ENCODE measurements around the gene LRRC7.
A peak's percentile ranks its signal among the peaks of the same experiment; 100 is the strongest.

The LRRC7 gene

DNA sequence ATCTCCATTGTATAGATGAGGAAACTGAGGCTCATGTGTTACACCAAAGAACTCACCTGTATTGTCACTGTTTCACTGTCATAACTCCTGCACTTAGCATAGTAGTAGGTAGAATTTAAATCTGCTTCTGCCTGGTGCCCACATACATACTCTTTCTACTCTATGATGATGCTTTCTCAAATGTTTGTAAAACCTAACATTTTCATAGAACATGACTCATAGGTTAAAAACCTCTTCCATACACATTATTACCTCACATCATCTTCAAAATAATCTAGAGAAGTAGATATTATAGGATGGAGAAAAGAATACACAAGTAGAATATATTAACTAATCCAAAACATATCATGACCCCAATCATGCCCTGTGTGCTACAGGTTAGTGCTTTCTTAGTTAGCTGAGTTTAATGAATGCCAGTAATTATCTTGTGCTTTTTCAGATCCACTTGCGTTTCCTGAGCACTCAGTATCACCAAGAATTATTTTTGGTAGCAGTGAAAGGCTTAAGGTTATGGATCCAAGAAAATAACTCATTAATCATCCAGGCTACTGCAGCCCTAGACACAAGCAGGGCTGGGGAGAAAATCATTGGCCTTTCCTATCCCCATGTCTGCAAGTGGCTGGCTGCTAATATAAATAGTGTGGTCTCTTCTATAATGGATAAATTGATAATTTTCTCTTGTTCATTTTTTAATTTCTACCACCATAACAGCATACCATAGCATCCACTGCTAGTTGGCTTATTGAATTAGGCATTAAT is 480.8 kb downstream of the LRRC7 start:
- no peak for DNase-seq

DNA sequence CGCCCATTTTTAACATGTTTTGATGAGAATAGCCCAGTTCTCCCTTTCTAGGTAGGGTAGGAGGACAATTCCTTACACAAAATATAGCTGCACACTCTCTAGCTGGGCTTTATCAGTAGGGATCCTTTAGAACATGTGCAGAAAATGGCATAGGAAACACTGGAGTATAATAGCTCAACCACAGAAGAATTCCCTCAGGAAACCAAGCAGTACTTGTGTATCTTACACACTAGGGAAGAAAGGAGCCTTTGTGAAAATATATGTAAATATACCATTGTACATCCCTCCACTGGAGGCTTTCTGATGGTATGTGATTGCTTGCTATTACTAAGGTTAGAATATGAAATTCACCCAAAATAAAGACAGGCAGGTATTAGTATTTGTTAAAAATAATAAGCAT is 484.2 kb downstream of the LRRC7 start:
- DNase-seq = no peak

DNA sequence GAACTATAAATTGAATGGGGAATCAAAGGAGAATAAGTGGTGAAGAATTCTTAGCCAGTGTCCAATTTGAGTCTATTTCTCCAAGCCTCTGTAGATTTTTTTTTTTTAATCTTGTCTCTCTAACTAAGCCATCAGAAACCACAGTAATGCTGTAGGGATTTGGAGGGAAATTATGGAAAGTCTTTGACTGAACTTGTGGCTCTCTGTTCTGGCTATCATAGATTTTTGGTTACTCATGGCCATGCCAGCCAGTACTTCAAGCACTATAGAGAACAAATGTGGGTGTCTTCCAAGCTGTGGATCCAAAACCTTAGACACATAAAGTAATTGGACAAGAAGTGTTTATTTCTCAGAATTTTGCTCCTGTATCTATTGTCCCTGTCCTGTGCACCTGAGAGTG is 489.8 kb downstream of the LRRC7 start:
- DNase-seq = no peak

DNA sequence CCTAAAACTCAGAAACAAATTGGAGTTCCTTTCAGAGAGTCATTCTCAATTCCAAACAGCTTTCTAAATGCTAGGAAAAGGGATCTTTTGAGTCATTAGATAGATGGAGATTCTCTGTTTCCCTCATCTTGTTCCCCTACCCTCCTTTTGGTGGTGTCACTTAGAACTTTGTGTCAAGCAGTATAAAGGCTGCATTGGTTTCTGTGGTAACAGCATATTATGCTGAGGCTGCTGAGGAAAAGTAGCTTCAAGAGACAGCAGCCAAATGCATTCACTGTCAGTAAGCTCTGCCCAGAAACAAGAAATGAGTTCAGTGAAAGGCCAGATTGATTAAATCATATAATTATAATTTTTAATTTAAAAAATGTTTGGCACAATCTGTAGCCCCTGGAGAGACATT is 493.5 kb downstream of the LRRC7 start:
- no peak for DNase-seq

DNA sequence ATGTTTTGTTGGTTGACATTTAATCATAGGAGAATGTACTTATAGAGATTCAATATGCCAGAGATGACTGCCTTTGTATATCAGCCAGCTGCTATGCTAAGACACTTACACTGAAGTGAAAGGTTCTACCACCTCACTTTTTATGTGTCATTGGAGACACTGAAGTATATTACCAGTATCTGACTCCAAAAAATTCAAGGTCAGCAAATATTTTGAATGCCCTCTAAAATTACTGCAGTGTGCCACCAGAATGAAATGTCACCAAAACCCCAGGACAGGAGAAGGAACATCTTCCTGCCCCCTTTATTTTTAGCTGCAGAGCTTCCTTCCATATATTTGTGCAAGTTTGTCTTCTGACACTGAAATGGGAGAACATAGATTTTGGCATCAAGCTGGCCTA is 496.1 kb downstream of the LRRC7 start:
- DNase-seq = no peak

DNA sequence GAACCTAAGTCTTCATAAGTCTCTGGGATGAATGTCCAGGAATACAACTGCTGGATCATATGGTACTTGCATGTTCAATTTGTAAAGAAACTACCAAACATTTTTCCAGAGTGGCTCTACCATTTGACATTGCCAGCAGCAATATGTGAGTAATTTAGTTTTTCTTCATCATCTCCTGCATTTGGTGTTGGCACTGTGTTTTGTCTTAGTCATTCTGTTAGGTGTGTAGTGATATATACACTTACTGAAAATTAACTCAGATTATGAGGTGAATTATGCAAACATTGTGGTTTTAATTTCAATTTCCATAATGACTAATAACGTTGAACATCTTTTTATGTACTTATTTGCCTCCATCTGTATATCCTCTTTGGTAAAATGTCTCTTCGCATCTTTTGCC is 499.0 kb downstream of the LRRC7 start:
- no peak for DNase-seq

DNA sequence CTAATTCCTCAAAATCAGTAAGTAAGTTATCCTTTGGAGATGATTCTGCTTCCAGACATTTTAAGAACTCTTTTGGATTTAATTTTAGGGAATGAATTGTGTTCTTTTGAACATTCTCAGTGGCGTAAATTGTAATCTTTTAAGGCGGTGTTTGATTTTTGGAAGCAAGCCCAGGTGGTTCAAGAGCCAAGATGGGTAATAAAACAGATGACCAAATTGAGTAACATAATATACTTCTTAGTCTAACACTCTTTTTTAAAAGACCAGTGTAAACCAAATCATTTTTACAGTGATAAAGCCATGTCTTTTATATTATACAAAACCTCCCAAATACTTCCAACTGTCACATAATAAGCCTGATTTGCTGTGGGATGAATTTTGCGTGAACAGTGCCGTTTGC is 503.9 kb downstream of the LRRC7 start:
- DNase-seq = no peak

DNA sequence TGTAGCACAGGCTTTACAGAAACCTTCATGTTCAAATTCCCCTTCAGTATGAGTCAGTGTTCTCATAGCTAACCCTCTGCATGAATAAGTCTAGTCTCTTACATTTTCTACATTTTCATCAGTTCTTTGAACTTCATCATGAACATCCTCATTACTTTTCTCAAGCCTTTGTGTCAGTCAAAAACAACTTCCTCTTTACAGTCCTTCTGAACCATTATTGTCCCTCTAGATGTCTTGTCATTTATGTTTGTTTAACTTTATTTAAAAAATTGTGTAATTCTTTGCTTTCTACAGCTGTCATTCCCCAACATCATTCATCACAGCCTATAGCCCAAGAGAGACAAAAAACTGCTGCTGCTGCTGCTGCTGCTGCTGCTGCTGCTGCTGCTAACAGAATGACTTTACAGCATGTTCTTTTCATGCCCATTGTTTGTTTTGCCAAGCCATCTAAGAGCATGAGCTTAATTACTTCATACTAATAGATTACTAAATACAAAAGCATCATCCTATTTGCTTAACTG is 504.6 kb downstream of the LRRC7 start:
- no peak for DNase-seq

DNA sequence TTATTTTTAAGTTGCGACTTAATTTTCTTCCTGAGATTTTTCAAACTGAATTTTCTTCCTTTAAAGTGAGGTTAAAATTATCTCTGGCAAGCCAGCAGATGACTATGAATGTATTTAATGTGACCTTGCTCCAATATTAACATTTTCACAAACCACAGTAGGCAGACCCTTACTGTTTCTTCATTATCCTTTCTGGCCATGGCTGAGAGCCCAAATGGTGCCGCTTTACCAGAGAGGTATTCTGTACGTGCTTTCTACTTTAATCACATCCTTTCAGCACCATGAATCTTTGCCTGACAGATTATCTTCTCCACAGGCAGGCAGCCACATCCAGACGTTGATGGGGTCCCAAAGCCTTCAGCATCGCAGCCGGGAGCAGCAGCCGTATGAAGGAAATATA is 508.0 kb downstream of the LRRC7 start:
- DNase-seq = no peak

DNA sequence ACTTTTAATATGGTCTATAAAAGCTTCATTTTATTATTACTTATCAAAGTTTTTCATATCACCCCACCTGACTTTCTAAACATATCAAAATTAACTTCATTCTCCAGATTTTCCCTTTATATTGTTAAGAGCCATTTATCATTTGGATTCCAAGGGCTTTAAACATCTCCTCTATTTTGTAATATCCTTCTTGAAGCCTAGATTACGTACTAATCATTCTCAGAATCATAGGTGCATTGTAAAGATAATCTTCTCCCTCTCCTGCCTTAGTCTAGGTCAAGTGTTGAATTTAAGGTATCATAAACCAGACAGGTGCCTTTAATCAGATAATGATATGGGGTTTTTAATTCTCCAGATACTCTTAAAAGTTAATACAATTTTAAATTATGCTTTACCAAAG is 509.3 kb downstream of the LRRC7 start:
- DNase-seq = no peak

DNA sequence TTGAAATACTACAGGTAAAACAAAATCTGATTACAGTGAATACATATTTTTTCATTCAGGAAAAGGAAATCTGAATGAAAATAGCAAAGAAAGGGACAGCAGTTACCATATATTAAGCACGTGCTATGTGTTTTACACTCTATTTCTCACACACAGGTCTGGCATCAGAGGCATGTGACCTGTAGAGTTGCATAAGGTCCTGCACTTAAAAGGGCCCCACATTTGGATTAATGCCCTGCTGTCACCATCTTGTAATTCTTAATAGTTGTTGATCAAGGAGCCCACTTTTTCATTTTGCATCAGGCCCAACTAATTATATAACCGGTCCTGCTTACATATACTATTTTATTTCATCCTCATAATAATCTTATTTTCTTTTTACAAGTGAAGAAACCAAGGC is 511.8 kb downstream of the LRRC7 start:
- DNase-seq = no peak

DNA sequence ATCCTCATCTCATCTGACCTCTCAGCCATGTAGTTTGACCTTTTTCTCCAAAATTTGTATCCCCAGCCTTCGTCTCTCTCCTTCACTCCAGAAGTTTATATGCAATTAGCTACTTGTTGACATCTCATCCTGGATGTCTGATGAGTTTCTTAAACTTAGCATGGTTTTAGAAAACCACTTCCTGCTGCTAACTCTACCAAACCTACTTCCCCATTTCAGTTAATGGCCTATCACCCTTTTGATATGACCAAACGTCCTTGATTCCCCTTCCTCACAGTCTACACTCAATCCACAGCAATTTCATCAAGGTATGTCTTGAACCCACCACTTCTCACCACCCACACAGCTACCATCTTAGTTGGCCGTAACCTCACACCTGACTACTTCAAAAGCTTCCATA is 515.8 kb downstream of the LRRC7 start:
- peak; percentile 27 for DNase-seq

DNA sequence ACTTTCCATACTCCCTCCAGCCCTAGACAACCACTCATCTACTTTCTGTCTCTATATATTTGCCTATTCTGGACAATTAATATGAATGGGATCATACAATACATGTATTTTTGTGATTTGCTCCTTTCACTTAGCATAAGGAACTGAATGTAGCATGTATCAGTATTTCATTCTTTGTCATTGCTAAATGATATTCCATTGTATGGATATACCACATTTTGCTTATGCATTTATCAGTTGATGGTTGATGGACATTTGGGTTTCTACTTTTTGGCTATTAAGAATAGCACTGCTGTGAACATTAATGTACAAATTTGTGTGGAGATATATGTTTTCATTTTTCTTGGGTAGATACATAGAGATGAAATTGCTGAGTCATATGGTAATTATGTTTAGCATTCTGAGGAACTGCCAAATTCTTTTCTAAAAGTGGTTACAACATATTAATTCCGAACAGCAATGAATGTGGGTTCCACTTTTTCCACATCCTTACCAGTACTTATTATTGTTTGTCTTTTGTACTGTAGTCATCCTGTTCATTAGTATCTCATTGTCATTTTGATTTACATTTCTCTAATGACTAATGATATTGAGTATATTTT is 516.7 kb downstream of the LRRC7 start:
- DNase-seq = no peak

DNA sequence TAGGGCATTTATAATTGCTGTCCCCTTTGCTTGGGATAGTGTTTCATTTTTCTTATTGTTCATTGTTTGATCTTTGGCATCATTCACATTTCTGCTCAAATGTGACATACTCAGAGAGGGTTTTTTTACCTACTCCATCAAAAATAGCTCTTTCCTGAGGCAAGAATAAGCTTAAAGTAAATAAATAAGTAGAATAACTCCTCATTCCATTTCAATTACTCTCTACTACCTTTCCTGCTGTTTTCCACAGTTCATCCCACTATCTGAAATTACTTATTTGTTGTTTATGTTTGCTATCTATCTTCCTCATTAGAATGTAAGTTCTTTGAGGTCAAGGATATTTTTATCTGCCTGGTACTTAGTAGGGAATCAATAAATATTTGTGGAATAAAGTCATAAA is 517.8 kb downstream of the LRRC7 start:
- no peak for DNase-seq

DNA sequence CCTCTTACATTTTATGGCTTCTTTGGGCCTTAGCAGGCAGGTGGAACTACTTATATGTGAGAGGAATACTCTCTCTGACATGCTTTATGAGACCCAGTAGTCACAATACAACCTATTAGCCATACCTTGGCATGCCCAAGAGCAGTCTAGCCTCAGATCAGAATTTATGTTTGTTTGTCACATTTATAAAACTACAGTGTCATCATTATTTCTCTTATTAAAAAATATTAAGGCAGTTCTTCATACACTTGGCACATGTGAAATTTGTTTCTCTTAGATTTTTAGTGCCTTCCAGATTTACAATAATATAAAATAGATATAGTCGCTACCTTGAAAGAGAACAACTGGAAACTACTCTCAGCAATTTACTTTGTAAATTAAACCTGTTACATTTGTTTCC is 519.2 kb downstream of the LRRC7 start:
- no peak for DNase-seq

DNA sequence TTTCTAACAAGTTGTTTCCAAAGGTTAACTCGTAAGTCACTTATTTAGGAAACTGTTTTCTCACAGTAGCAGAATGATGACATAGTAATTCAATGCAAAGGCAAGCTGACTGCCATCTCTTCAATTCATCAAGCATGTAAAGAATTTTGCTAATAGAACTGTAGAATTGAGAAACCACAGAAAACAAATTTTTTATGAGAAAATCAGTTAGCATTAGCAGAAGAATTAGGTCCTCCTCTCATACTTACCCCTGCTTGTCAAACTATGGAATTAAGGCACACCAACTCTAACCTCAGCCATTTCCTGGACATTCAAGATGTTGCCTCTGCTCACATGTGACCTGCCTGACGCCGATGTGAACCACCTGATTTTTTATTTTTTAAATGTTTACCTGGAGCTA is 522.4 kb downstream of the LRRC7 start:
- DNase-seq = no peak

DNA sequence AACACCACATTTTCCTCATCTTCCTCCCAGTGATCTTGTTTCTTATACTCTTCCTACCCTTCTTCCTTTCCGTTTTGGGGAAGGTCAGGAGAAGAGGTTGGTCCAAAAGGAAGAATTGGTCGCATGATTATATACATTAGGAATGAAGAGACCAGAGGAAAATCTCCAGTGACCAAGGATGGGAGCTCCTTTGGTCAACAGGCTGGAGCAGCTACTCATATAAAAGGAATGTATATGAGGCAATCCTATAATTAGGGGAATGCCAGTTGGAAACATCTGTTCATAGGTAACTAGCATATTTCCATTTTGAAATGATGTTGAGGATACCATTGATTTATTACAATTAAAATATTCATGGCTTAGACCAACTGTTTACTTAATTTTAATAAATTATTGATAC is 523.2 kb downstream of the LRRC7 start:
- no peak for DNase-seq

DNA sequence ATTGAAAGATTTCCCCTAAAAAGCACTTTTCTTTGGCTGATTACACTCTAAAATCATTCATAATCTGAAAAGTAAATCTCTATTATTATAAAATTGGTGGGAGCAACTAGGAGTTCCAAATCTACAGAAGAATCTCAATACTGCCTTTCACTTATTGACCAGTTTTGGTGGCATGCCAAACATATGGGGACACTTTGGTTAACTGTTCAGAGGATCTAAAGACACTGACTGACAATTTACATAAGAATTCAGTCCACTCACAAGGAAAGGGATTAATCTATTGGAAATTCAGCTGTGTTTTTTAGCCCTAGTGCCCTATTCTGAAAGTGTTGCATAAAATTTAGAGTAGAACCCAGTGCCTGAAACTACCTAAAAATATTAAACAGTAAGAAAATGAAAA is 524.1 kb downstream of the LRRC7 start:
- DNase-seq = no peak

DNA sequence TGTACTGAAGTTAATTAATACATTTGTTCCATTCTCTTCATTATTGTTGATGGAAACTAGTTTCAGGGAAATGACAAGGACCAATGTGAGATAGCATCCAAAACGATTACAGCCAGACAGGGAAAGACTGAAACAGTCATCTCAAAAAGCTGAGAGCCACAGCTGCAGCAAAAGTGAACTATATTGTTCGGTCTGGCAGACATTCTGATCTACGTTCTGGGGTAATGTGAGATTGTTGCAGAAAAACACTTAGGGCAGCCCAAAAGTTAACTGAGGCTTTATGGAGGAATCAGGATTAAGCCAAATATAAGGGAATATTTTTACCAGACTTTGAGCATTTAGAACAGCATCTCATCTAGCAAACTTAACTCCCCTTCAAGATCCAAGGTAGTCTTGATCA is 524.8 kb downstream of the LRRC7 start:
- no peak for DNase-seq

DNA sequence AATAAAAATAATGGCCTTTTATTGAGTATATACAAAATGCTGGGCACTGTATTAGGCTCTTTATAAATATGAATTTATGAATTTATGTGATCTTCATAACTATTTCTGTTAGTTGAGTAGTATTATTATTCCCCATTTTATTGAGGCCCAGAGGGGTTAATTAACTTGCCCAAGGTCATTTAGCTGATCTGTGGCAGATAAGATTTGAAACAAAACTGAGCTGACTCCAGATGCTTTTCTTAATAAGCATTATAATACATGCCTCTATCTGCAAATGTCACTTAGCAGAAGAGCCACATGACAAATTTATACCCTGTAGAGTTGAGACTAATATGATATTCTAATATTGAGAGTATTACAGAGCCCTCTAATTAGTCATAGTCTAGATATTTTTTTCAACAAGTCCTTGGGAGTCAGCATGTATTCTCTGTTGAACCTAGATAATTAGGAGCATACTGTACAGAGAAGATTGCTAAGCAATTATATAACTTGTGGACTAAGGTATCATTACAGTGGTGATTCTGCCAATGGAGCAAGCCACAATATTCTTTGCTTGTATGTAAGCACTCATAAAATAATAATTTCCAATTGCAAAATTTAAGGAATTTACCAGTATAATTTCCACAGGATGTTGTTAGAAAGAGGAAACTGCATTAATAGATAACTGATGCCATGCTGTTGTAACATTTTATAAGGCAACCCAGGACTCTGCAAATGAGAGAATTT is 525.7 kb downstream of the LRRC7 start:
- DNase-seq = no peak

DNA sequence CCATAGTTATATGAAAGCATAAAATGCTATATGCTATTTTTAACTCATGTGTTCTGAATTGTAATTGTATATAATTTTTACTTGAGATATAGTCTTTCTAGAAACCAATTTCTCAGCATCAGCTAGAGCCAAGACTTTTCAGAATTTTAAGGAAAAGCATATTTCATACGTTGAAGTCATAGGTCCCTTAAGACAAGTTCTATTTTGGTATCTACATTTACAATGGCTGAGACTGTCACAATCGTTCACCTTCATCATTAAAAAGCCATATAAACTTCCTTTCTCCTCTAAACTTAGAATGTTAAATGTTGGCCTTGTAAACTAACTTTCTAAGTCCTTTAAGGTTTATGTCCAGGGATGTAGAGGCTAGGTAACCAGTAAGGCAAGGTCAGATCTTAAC is 533.5 kb downstream of the LRRC7 start:
- no peak for DNase-seq

DNA sequence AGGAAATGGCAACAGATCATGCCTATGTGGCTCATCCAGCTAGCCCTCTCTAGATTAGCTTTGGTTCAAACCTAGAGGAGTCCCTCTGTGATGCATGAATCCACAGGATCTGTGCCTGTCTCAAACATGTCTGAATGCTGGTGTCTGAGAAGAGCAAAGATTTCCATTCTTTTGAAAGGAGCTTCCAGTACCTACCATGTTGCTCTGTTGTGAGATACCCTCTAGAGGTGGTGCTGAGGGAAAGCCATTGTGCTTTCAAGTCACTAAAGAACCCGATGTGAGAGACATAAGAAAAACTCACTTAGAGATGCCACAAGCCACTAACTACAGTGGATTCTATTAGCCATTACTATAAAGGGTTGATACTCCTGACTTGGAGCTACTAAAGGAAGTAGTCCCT is 534.1 kb downstream of the LRRC7 start:
- no peak for DNase-seq

DNA sequence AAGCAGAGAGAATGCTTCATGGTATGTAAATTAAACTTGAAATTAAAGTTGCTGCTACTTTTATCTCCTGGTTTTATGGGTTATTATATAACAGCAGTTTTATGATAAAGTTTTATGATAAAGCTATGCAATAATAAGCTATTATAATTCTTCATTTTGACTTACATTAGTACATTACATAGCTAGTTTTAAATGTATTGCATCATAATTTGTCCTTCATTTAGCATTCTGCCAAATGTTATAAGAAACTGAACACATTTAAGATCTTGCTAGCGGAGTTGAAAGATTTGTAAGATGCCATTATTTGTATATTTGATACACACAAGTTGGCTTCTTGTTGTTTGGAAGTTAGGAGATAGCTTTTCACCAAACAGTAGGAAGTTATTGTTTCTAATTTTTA is 536.0 kb downstream of the LRRC7 start:
- DNase-seq = no peak

DNA sequence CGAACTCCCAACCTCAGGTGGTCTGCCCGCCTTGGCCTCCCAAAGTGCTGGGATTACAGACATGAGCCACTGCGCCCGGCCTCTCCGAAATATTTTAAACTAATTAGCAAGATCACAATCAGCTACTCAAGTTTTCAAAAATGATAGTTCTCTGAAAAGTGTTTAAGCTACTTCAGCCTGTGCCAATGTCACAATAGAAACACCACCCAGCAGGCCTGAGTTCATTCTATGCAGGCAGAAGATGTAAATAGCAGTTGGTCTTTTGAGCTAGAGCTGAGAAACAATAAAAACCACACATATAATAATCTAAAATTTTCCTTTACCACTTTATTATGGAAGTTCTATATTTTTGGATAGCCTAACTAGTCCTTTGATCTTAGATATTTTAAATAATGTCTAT is 541.5 kb downstream of the LRRC7 start:
- DNase-seq = no peak
